ENCODE data around the gene ETV6. TPM values are rescaled to one million over a fixed set of nuclear protein-coding genes. Genes with fewer than 3 reads are reported as not detected.
A peak's percentile ranks its signal among the peaks of the same experiment; 100 is the strongest.

ETV6 gene
- total and polyA plus RNA-seq, 9 of the 15 experiments (the other 6 are each of a cell fraction or from before 2014, with no cell fraction given) = 0.81 to 12.7 (median 4.1) TPM

DNA sequence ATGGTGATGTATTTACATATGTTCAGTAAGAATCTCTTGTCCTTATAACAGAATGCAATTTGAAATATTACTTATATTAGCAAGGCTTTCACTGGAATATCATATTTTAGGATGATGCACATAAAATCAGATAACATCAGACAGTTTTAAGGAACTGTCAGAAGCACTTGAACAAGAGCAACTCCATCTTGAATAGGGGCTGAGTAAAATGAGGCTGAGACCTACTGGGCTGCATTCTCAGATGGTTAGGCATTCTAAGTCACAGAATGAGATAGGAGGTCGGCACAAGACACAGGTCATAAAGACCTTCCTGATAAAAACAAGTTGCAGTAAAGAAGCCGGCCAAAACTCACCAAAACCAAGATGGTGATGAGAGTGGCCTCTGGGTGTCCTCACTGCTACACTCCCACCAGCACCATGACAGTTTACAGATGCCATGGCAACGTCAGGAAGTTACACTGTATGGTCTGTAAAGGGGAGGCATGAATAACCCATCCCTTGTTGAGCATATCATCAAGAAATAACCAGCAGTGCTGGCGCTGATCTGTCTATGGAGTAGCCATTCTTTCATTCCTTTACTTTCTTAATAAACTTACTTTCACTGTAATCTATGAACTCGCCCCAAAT is 27.6 kb upstream of the ETV6 start:
- no peak overlapping the region for H3K27ac ChIP-seq (ENCODE audit: extremely low read depth, low read depth, low read length)
- 24% methylated on average over 4 of the region's 5 CpGs for WGBS (ENCODE audit: insufficient coverage, low coverage, missing lambda C conversion rate)
- H3K27me3 ChIP-seq (ENCODE audit: control insufficient read depth in 2 of 2, insufficient read depth in 2 of 2, low read length in 2 of 2) = no peaks in the 10 kb centered on the region
- ATAC-seq = no peak
- ChIA-PET POLR2A (no interaction called here), CTCF (ENCODE audit: low intra/inter-chr PET ratio) (no interaction called here)
- no peak overlapping the region for H3K4me3 ChIP-seq
- no peaks in the 10 kb centered on the region for H3K9me1 ChIP-seq (ENCODE audit: control insufficient read depth, insufficient read depth, low read length)
- no peak for FAIRE-seq
- H3K9ac ChIP-seq (ENCODE audit: insufficient read depth in 1 of 2, low read depth in 2 of 2, low read length in 2 of 2) = no peak overlapping the region
- intact Hi-C loops (cut with micrococcal nuclease) = loop anchor here (2.0 kb wide), 1 partner anchor 21 kb away; no protein-coding TSS in a partner anchor
- DNase-seq (ENCODE audit: extremely low read depth in 1 of 4, low spot score in 3 of 4) = peak in 1 of 4 experiments; percentile 21
- no peaks in the 10 kb centered on the region for H3K9me3 ChIP-seq (replicated peaks; ENCODE audit: control insufficient read depth, insufficient read depth, low read depth, low read length)
- H4K20me1 ChIP-seq (replicated peaks; ENCODE audit: control insufficient read depth, insufficient read depth, low read length) = no peaks in the 10 kb centered on the region
- H3K36me3 ChIP-seq (ENCODE audit: control insufficient read depth, insufficient read depth, low read length) = no peaks in the 10 kb centered on the region
- no TSS peak for BruUV-seq (replicated peaks)
- H3K4me1 ChIP-seq (replicated peaks in 1 of 2; ENCODE audit: control insufficient read depth in 2 of 2, insufficient read depth in 2 of 2, low read length in 2 of 2) = peaks cover 0 to 8% of the 10 kb centered on the region in 2 experiments; a peak in 4 of 5 replicates
- no peaks in the 10 kb centered on the region for H3K79me2 ChIP-seq (ENCODE audit: control insufficient read depth, insufficient read depth, low read length)
- no peak overlapping the region for H2AFZ ChIP-seq (ENCODE audit: low read depth, low read length)
- no peak overlapping the region for H3K4me2 ChIP-seq (ENCODE audit: insufficient read depth, low read length)
- in situ Hi-C loops (cut with MboI) = no loop called here
- TF ChIP-seq, protein P1, sequence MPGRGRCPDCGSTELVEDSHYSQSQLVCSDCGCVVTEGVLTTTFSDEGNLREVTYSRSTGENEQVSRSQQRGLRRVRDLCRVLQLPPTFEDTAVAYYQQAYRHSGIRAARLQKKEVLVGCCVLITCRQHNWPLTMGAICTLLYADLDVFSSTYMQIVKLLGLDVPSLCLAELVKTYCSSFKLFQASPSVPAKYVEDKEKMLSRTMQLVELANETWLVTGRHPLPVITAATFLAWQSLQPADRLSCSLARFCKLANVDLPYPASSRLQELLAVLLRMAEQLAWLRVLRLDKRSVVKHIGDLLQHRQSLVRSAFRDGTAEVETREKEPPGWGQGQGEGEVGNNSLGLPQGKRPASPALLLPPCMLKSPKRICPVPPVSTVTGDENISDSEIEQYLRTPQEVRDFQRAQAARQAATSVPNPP (IDR thresholded peaks at IDR 0.05; ENCODE audit: borderline replicate concordance, insufficient read depth, insufficient read length) = no peak
- no peak for TF ChIP-seq ZNF347 (CRISPR knock-in tag; IDR thresholded peaks at IDR 0.05; ENCODE audit: low read depth)
- TF ChIP-seq MBD2 (IDR thresholded peaks at IDR 0.05; ENCODE audit: borderline replicate concordance, low read depth) = no peak
- TF ChIP-seq MED1 (CRISPR knock-in tag; IDR thresholded peaks at IDR 0.05; ENCODE audit: borderline replicate concordance) = no peak
- no peak for TF ChIP-seq THRAP3 (IDR thresholded peaks at IDR 0.05; ENCODE audit: borderline replicate concordance)
- TF ChIP-seq NFIX (CRISPR knock-in tag; IDR thresholded peaks at IDR 0.05; ENCODE audit: low read depth) = no peak
- TF ChIP-seq, protein P2, sequence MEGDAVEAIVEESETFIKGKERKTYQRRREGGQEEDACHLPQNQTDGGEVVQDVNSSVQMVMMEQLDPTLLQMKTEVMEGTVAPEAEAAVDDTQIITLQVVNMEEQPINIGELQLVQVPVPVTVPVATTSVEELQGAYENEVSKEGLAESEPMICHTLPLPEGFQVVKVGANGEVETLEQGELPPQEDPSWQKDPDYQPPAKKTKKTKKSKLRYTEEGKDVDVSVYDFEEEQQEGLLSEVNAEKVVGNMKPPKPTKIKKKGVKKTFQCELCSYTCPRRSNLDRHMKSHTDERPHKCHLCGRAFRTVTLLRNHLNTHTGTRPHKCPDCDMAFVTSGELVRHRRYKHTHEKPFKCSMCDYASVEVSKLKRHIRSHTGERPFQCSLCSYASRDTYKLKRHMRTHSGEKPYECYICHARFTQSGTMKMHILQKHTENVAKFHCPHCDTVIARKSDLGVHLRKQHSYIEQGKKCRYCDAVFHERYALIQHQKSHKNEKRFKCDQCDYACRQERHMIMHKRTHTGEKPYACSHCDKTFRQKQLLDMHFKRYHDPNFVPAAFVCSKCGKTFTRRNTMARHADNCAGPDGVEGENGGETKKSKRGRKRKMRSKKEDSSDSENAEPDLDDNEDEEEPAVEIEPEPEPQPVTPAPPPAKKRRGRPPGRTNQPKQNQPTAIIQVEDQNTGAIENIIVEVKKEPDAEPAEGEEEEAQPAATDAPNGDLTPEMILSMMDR (IDR thresholded peaks at IDR 0.05 in 2 of 3, conservative IDR thresholded peaks at IDR 0.05 in 1 of 3; ENCODE audit: insufficient read depth in 2 of 3, low read depth in 1 of 3, low read length in 3 of 3) = peak in 2 of 3 experiments; percentile 13 to 33; a peak in 2 of 6 replicates
- TF ChIP-seq ZNF644 (tag; IDR thresholded peaks at IDR 0.05; ENCODE audit: low read depth) = 0 out of 2 replicates have a peak, but pooled peaks have one; percentile 29
- TF ChIP-seq, protein P3, sequence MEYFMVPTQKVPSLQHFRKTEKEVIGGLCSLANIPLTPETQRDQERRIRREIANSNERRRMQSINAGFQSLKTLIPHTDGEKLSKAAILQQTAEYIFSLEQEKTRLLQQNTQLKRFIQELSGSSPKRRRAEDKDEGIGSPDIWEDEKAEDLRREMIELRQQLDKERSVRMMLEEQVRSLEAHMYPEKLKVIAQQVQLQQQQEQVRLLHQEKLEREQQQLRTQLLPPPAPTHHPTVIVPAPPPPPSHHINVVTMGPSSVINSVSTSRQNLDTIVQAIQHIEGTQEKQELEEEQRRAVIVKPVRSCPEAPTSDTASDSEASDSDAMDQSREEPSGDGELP (CRISPR knock-in tag; IDR thresholded peaks at IDR 0.05; ENCODE audit: borderline replicate concordance) = no peak
- no peak for TF ChIP-seq C11orf30 (IDR thresholded peaks at IDR 0.05; ENCODE audit: low read depth)
- TF ChIP-seq FOXK1 (CRISPR knock-in tag; IDR thresholded peaks at IDR 0.05; ENCODE audit: borderline replicate concordance) = no peak
- TF ChIP-seq, protein P4, sequence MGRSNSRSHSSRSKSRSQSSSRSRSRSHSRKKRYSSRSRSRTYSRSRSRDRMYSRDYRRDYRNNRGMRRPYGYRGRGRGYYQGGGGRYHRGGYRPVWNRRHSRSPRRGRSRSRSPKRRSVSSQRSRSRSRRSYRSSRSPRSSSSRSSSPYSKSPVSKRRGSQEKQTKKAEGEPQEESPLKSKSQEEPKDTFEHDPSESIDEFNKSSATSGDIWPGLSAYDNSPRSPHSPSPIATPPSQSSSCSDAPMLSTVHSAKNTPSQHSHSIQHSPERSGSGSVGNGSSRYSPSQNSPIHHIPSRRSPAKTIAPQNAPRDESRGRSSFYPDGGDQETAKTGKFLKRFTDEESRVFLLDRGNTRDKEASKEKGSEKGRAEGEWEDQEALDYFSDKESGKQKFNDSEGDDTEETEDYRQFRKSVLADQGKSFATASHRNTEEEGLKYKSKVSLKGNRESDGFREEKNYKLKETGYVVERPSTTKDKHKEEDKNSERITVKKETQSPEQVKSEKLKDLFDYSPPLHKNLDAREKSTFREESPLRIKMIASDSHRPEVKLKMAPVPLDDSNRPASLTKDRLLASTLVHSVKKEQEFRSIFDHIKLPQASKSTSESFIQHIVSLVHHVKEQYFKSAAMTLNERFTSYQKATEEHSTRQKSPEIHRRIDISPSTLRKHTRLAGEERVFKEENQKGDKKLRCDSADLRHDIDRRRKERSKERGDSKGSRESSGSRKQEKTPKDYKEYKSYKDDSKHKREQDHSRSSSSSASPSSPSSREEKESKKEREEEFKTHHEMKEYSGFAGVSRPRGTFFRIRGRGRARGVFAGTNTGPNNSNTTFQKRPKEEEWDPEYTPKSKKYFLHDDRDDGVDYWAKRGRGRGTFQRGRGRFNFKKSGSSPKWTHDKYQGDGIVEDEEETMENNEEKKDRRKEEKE (IDR thresholded peaks at IDR 0.05; ENCODE audit: borderline replicate concordance in 1 of 2, control insufficient read depth in 1 of 2, low read depth in 2 of 2, low read length in 1 of 2) = no peak
- TF ChIP-seq ZNF133 (CRISPR knock-in tag; IDR thresholded peaks at IDR 0.05) = no peak
- TF ChIP-seq SLC30A9 (CRISPR knock-in tag; IDR thresholded peaks at IDR 0.05) = no peak
- TF ChIP-seq ZNF253 (CRISPR knock-in tag; conservative IDR thresholded peaks at IDR 0.05) = no peak
